Measurements from ENCODE around the gene CACNA1S. TPM values are rescaled to one million over a fixed set of nuclear protein-coding genes. Genes with fewer than 3 reads are reported as not detected.

Gene CACNA1S
- total RNA-seq, 1 donor from 2014 or later = 0.08 TPM

GRCh38 chr1:201110138-201110537 is 2.1 kb downstream of the CACNA1S start:
- TF ChIP-seq, protein P1, sequence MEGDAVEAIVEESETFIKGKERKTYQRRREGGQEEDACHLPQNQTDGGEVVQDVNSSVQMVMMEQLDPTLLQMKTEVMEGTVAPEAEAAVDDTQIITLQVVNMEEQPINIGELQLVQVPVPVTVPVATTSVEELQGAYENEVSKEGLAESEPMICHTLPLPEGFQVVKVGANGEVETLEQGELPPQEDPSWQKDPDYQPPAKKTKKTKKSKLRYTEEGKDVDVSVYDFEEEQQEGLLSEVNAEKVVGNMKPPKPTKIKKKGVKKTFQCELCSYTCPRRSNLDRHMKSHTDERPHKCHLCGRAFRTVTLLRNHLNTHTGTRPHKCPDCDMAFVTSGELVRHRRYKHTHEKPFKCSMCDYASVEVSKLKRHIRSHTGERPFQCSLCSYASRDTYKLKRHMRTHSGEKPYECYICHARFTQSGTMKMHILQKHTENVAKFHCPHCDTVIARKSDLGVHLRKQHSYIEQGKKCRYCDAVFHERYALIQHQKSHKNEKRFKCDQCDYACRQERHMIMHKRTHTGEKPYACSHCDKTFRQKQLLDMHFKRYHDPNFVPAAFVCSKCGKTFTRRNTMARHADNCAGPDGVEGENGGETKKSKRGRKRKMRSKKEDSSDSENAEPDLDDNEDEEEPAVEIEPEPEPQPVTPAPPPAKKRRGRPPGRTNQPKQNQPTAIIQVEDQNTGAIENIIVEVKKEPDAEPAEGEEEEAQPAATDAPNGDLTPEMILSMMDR (IDR thresholded peaks at IDR 0.05; ENCODE audit: unreplicated experiment) = no peak
- no peaks in the 10 kb centered on the region for H3K4me1 Mint-ChIP-seq (ENCODE audit: unreplicated experiment)
- no peak for DNase-seq (ENCODE audit: low spot score)
- no peaks in the 10 kb centered on the region for H3K36me3 Mint-ChIP-seq (ENCODE audit: low read depth, unreplicated experiment)
- H3K27ac Mint-ChIP-seq (ENCODE audit: unreplicated experiment) = no peak overlapping the region
- H3K4me3 Mint-ChIP-seq (ENCODE audit: unreplicated experiment) = no peak overlapping the region
- no peaks in the 10 kb centered on the region for H3K9me3 Mint-ChIP-seq (ENCODE audit: unreplicated experiment)
- peaks cover 20% of the 10 kb centered on the region for H3K27me3 Mint-ChIP-seq (ENCODE audit: unreplicated experiment)

- no peaks in the 10 kb centered on the region for H3K36me3 Mint-ChIP-seq (ENCODE audit: low read depth, unreplicated experiment)
- no peak overlapping the region for H3K27ac Mint-ChIP-seq (ENCODE audit: unreplicated experiment)
- H3K9me3 Mint-ChIP-seq (ENCODE audit: unreplicated experiment) = no peaks in the 10 kb centered on the region
Observed at GRCh38 chr1:201109651-201110050, 2.6 kb downstream of the CACNA1S start.

DNA sequence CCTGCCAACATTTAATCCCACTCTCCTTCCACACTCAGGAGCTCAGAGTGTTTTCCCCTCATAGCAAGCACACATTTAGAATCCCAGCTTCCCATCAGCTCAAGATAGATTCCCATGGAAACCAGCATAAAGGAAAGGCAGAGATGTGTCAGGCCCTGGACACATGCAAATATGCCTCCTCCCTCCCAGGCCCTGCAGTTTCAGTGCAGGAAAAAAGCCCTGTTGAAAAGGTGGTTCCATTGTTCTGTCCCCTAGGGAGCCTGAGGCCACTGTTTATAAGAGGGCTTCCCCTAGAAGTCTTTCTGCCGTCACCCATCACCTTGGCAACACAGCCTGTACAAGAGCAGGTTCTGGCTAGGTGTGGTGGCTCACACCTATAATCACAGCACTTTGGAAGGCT is 3.6 kb downstream of the CACNA1S start:
- Mint-ChIP-seq H3K27ac (ENCODE audit: unreplicated experiment) (no peak overlapping the region), H3K4me3 (ENCODE audit: unreplicated experiment) (no peak overlapping the region), H3K27me3 (ENCODE audit: unreplicated experiment) (peaks cover 22% of the 10 kb centered on the region), H3K36me3 (ENCODE audit: low read depth, unreplicated experiment) (no peaks in the 10 kb centered on the region), H3K4me1 (ENCODE audit: unreplicated experiment) (no peaks in the 10 kb centered on the region), H3K9me3 (ENCODE audit: unreplicated experiment) (no peaks in the 10 kb centered on the region)
- TF ChIP-seq, protein P1 (IDR thresholded peaks at IDR 0.05; ENCODE audit: unreplicated experiment) = no peak
- no peak for DNase-seq (ENCODE audit: low spot score)

More at GRCh38 chr1:201109651-201110050, 2.6 kb downstream of the CACNA1S start:
- TF ChIP-seq, protein P1 (IDR thresholded peaks at IDR 0.05; ENCODE audit: unreplicated experiment) = no peak
- peaks cover 24% of the 10 kb centered on the region for H3K27me3 Mint-ChIP-seq (ENCODE audit: unreplicated experiment)
- H3K4me3 Mint-ChIP-seq (ENCODE audit: unreplicated experiment) = no peak overlapping the region
- no peaks in the 10 kb centered on the region for H3K4me1 Mint-ChIP-seq (ENCODE audit: unreplicated experiment)
- no peak for DNase-seq (ENCODE audit: low spot score)

DNA sequence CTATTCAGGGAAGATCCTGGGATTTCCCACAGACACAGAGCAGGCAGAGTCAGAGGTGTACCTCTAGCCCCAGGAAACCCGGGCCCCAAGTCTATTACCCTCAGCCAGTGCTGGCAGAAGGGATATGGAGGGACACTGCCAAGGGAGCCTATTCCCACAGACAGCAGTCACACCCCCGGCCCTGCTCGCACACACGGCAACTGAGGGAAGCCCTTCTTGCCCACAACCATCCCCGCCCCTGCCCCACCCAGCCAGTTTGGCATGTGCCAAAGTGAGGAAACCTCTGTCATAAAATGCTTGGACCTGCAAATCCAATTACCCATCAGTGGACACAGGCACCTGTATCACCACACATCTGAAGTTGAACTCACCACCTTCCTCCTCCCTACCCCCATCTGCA is 6.5 kb downstream of the CACNA1S start:
- H3K27me3 Mint-ChIP-seq (ENCODE audit: unreplicated experiment) = peaks cover 12% of the 10 kb centered on the region
- no peak overlapping the region for H3K27ac Mint-ChIP-seq (ENCODE audit: unreplicated experiment)
- DNase-seq (ENCODE audit: low spot score) = no peak
- TF ChIP-seq, protein P1 (IDR thresholded peaks at IDR 0.05; ENCODE audit: unreplicated experiment) = no peak
- H3K9me3 Mint-ChIP-seq (ENCODE audit: unreplicated experiment) = no peaks in the 10 kb centered on the region
- no peaks in the 10 kb centered on the region for H3K4me1 Mint-ChIP-seq (ENCODE audit: unreplicated experiment)
- no peak overlapping the region for H3K4me3 Mint-ChIP-seq (ENCODE audit: unreplicated experiment)
- peaks cover 5% of the 10 kb centered on the region for H3K36me3 Mint-ChIP-seq (ENCODE audit: low read depth, unreplicated experiment)

DNA sequence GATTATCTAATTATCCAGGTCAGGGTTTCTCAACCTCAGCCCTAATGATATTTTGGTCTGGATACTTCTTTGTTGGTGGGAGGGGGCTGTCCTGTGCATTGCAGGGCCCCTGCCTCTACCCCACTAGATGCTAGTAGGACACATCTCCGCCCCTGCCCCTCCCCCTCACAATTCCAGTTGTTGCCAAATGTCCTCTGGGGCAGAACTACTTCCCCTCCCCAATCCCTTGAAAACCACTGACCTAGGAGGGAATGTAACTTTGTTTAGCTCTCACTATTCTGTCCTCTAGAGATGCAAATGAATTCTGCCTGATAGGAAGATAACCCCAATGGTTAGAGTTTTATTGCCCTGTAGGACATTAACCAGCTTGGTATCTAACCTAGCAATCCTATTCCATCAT is 8.1 kb downstream of the CACNA1S start:
- no peak overlapping the region for H3K4me3 Mint-ChIP-seq (ENCODE audit: unreplicated experiment)
- H3K36me3 Mint-ChIP-seq (ENCODE audit: low read depth, unreplicated experiment) = peaks cover 5% of the 10 kb centered on the region
- TF ChIP-seq, protein P1 (IDR thresholded peaks at IDR 0.05; ENCODE audit: unreplicated experiment) = no peak
- no peaks in the 10 kb centered on the region for H3K4me1 Mint-ChIP-seq (ENCODE audit: unreplicated experiment)
- peaks cover 12% of the 10 kb centered on the region for H3K27me3 Mint-ChIP-seq (ENCODE audit: unreplicated experiment)
- H3K27ac Mint-ChIP-seq (ENCODE audit: unreplicated experiment) = no peak overlapping the region
- DNase-seq (ENCODE audit: low spot score) = no peak
- H3K9me3 Mint-ChIP-seq (ENCODE audit: unreplicated experiment) = no peaks in the 10 kb centered on the region
